ENCODE data around the gene GALNT13. TPM values are rescaled to one million over a fixed set of nuclear protein-coding genes. Genes with fewer than 3 reads are reported as not detected.

Gene GALNT13
- total RNA-seq, 1 donor from 2014 or later, result not detected

GRCh38 chr2:154195644-154196195 lies 324.0 kb downstream of the GALNT13 start:
- no peak for DNase-seq
- intact Hi-C loops (cut with micrococcal nuclease), result no loop called here
- no peak for ATAC-seq (ENCODE audit: low read depth)
- no peaks in the 10 kb centered on the region for H3K9me3 Mint-ChIP-seq
- H3K36me3 Mint-ChIP-seq (ENCODE audit: low read depth), result no peaks in the 10 kb centered on the region
- ChIA-PET CTCF (no interaction called here), POLR2A (no interaction called here)
- no peak overlapping the region for H3K4me3 Mint-ChIP-seq
- no peaks in the 10 kb centered on the region for H3K27me3 Mint-ChIP-seq
- no peaks in the 10 kb centered on the region for H3K4me1 Mint-ChIP-seq
- no peak overlapping the region for H3K27ac Mint-ChIP-seq
- no peak for TF ChIP-seq CTCF (IDR thresholded peaks at IDR 0.05)

GRCh38 chr2:154198866-154199265 lies 327.1 kb downstream of the GALNT13 start:
- H3K4me1 Mint-ChIP-seq, result no peaks in the 10 kb centered on the region
- POLR2A ChIA-PET, result no interaction called here
- intact Hi-C loops (cut with micrococcal nuclease), result no loop called here
- no peaks in the 10 kb centered on the region for H3K27me3 Mint-ChIP-seq
- H3K4me3 Mint-ChIP-seq, result no peak overlapping the region
- no peak for TF ChIP-seq CTCF (IDR thresholded peaks at IDR 0.05)
- ATAC-seq (ENCODE audit: low read depth) (no peak), DNase-seq (no peak)
- CTCF ChIA-PET, result no interaction called here
- H3K9me3 Mint-ChIP-seq, result no peaks in the 10 kb centered on the region
- no peak overlapping the region for H3K27ac Mint-ChIP-seq
- H3K36me3 Mint-ChIP-seq (ENCODE audit: low read depth), result no peaks in the 10 kb centered on the region

GRCh38 chr2:154203206-154203605 lies 331.5 kb downstream of the GALNT13 start:
- CTCF ChIA-PET, result no interaction called here
- H3K27me3 Mint-ChIP-seq, result no peaks in the 10 kb centered on the region
- ATAC-seq (ENCODE audit: low read depth), result no peak
- H3K4me1 Mint-ChIP-seq, result no peaks in the 10 kb centered on the region
- peaks cover 2% of the 10 kb centered on the region for H3K9me3 Mint-ChIP-seq
- intact Hi-C loops (cut with micrococcal nuclease), result no loop called here
- no peak overlapping the region for H3K4me3 Mint-ChIP-seq
- POLR2A ChIA-PET, result no interaction called here
- no peak for DNase-seq
- TF ChIP-seq CTCF (IDR thresholded peaks at IDR 0.05), result no peak
- H3K27ac Mint-ChIP-seq, result no peak overlapping the region
- H3K36me3 Mint-ChIP-seq (ENCODE audit: low read depth), result no peaks in the 10 kb centered on the region

- H3K36me3 Mint-ChIP-seq (ENCODE audit: low read depth), result no peaks in the 10 kb centered on the region
- H3K9me3 Mint-ChIP-seq, result peaks cover 2% of the 10 kb centered on the region
- H3K4me3 Mint-ChIP-seq, result no peak overlapping the region
- ATAC-seq (ENCODE audit: low read depth), result no peak
- no peak for TF ChIP-seq CTCF (IDR thresholded peaks at IDR 0.05)
- H3K27ac Mint-ChIP-seq, result no peak overlapping the region
- H3K4me1 Mint-ChIP-seq, result no peaks in the 10 kb centered on the region
- POLR2A ChIA-PET, result no interaction called here
- CTCF ChIA-PET, result no interaction called here
- no peaks in the 10 kb centered on the region for H3K27me3 Mint-ChIP-seq
- intact Hi-C loops (cut with micrococcal nuclease), result no loop called here
- no peak for DNase-seq
These were observed 332.2 kb downstream of the GALNT13 start for GRCh38 chr2:154203902-154204301.

- intact Hi-C loops (cut with micrococcal nuclease), result no loop called here
- DNase-seq, result no peak
- no peak for TF ChIP-seq CTCF (IDR thresholded peaks at IDR 0.05)
- Mint-ChIP-seq H3K27me3 (no peaks in the 10 kb centered on the region), H3K9me3 (peaks cover 4% of the 10 kb centered on the region), H3K27ac (no peak overlapping the region), H3K36me3 (ENCODE audit: low read depth) (no peaks in the 10 kb centered on the region), H3K4me3 (no peak overlapping the region), H3K4me1 (no peaks in the 10 kb centered on the region)
- ChIA-PET CTCF (no interaction called here), POLR2A (no interaction called here)
- ATAC-seq (ENCODE audit: low read depth), result no peak
These were observed 335.7 kb downstream of the GALNT13 start for GRCh38 chr2:154207288-154208047.

All from activated B cell treated with CpG ODN at 0.5 μM for 24 hours (primary cell).